HG03196 (cell line): ENCODE data around the gene ATP1A1.

Experiments used
- ATAC-seq: cut with Tn5 transposase; IDR thresholded peaks from one replicate; pipeline ENCODE4 v1.9.1; 2021; ENCODE audit not compliant: unreplicated experiment

Gene ATP1A1

DNA sequence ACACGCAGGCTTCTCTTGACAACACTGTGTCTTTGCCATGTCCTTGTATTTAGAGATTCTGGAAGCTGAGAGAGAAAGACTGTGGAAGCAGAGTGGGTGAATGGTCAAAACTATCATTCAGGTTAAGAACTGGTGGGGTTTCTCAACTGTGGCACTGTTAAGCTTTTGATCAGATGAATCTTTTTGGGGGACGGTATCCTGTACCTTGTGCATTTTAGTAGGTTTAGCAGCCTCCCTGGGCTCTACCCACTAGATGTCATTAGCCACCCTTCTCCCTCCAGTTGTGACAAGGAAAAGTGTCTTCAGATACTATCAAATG lies 39.4 kb downstream of the ATP1A1 start:
- no peak for ATAC-seq

DNA sequence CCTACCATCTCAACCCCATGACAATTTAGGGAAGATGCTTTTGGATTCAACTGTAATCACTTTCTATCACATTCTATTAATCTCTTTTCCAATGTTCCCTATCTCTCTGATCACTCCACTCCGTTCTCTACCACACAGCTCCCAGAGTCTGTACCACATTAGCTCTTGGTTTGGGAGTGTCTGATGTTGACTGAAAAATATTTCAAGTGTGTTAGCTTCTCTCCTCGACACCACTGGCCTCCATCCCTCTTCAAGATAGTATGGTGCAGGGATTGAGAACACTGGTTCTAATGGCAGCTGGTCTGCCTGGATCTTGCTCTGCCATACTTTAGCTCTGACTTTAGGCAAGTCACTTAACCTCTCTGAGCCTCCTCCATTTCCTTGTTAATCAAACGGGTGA lies 39.9 kb downstream of the ATP1A1 start:
- no peak for ATAC-seq

DNA sequence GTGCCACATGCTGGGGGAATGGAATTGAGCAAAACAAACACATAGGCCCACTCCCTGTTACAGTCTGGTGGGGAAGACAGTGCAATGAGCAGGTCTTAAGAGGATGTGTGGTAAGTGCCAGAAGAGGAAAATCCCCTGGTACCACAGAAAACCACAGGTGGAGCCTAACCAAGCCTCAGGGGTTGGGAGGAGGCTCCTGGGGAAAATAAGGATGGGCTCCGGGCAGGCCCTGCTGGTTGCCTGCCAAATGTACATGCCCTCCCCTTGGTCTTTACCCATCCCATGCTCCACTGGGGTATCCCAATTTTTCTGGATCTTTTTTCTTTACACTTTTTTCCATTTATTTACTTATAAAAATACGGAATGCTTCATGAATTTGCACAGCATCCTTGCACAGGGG lies 40.4 kb downstream of the ATP1A1 start:
- no peak for ATAC-seq

GRCh38 chr1:116414364-116414763 lies 41.3 kb downstream of the ATP1A1 start:
- ATAC-seq = no peak

- no peak for ATAC-seq
Measured at GRCh38 chr1:116415200-116415698, 42.2 kb downstream of the ATP1A1 start.

DNA sequence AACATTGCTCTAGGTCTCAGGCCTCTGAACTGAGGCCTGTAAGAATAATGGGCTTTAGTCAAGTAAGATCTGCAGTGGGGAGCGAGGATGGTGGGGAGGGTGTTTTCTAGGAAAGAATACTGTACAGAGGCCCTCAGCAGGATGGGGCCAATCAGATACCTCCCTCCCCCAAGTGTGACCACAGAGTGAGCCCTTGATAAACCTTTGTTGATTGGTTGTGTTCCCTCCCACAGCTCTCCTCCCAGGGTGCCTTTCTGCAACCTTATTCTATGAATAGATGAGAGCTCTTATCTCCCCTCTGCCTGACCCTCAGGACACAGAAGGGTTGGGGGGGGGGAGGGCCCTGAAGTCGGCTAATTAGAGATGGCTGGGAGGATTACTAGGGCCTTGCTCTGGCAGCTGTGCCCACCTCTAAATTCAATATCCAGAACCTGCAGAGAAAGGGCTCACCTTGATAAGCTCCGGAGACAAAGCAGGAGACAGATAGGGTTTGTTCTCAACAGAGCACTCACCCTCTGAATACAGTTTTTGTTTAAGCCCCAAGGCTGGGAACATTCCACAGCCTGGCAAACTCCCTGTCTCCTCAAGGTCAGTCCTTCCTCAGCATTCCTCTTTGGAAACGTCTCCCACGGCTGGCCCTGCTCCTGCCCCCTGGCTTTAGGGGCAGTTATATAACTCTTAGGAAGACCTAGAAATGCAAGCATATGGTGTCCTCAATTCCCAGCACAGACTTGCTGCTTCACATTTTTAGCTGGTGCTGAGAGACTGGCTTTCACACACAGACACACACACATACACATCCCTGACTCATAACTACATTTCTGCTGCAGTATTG lies 42.9 kb downstream of the ATP1A1 start:
- ATAC-seq = no peak

- no peak for ATAC-seq
Measured at GRCh38 chr1:116416854-116417513, 43.9 kb downstream of the ATP1A1 start.

DNA sequence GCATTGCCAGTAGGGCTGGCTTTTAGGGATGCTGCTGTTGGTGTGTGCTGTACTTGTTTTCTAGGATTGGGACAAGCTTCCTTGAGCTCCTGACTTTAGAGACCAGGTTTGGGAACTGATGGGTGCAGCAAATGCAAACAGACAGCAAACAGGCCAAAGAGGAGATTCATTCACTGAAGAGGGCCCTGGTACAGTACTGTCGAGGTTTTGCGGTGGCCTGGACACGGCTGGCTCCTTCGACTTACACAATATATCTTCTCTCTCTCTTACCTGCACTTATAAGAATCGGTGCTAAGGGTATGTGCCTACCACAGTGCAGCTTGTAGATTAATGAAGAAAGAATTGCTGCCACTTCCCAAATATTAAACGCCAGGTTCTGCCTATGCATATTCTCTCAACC lies 44.6 kb downstream of the ATP1A1 start:
- no peak for ATAC-seq

DNA sequence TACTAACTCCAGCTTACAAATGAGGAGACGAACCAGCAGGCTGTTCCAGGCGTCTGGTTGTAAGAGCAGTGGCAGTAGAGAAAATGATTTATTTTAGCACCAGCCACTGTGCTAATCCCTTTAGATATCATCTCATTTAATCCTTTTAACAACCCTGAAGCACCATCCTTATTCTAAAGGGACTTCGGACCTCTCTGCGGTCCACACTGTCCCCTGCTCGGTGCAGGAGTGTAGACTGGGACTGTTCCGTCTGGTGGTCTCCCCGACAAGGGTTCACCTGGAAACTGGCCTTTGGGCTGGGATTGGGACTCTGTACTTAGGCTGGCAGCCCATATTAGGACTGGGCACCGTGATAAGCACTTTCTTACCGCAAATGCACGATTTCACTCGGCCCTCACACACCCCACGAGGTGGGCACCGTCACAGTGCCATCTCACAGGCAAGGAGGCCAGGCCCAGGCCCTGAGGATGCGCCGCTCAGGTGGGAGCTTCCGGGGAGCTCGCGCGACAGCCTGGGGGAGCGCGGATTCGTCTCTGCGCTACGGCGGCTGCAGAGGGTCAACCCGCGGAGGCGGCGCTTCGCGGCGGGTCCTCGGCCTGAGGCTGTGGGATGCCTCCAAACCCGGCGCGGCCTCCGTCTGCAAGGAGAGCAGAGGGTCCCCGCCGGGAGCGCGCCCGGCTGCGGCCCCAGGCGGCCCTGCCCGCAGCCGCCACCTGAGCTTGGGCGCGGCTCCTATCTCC lies 45.2 kb downstream of the ATP1A1 start:
- peak; percentile 75 for ATAC-seq

GRCh38 chr1:116420417-116421200 lies 47.6 kb downstream of the ATP1A1 start:
- ATAC-seq = no peak

- no peak for ATAC-seq
Measured at GRCh38 chr1:116424438-116424837, 51.4 kb downstream of the ATP1A1 start.

DNA sequence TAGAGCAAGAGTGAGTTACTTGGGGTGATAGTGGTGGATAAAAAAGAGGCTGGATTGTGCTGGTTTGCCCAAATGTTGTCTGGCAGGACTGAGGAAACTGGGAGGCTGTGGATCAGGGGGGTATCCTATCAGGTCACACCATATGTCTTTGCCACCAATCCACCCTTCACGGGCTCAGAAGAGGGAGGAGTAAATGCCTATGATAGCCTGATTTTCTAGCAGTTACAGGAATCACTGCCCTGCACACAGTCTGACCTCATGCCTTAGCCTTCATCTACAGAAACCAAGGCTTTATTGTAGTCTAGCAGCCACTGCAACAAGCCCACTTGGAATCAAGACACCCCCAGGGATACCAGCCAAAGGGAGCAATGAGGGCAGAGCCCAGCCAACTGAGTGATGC lies 51.8 kb downstream of the ATP1A1 start:
- no peak for ATAC-seq

DNA sequence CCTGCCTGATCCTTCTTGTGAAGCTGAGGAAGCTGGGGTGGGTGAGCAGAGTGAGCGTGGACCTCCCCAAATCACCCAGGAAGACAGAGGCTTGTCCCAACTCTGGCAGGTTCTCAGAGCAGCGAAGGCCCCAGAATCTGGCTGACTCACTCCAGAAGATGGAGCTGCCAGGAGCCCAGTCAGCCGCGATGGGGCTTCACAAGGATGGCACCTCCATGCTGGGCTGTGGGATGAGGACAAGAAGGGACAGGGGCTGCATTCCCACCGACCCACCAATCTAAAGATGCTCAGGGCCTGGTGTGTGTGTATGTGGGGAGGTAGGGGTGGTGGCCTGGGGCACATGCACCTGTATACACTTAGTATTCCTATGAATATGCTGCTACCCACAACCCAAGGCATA lies 52.9 kb downstream of the ATP1A1 start:
- no peak for ATAC-seq

DNA sequence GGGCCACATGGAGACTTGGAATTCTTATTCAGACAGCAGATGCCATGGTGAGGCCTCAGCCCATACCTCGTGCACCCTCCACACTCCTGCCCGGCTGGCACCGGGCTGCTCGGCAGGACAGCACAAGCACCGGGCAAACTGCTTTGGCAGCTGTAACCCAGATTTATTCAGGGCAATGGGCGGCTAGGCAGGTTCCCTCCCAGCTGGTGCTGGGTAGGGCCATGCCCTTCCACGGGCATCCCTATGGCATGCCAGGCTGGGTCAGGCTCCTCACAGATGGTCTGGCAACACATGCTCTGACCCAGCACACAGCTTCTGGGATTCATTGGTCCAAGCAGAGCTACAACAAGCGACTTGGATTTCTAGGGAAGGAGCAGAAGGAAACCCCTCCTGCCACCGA lies 53.4 kb downstream of the ATP1A1 start:
- ATAC-seq = no peak

- ATAC-seq = no peak
Measured at GRCh38 chr1:116428576-116428975, 55.5 kb downstream of the ATP1A1 start.

DNA sequence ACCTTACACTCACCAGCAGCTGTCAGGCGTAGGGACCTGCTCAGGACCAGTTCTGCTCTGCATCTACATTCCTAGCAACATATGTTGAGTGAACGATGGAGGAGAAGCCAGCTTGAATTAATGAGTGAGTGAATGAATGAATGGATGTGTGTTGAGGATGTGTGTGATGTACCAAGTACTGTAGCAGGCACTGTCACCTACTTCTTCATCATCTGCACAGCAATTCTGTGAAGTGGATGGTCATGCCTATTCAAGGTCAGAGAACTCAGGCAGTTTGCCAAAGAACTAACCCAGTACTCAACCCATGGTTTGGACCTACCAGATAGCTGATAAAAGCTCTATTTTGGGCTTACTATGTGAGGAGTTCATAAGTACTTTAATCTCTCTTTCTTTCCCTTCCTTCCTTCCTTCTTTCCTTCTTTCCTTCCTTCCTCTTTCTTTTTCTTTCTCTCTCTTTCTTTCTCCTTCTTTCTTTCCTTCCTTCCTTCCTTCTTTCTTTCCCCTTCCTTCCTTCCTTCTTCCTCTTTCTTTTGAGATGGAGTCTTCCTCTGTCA lies 56.9 kb downstream of the ATP1A1 start:
- no peak for ATAC-seq

DNA sequence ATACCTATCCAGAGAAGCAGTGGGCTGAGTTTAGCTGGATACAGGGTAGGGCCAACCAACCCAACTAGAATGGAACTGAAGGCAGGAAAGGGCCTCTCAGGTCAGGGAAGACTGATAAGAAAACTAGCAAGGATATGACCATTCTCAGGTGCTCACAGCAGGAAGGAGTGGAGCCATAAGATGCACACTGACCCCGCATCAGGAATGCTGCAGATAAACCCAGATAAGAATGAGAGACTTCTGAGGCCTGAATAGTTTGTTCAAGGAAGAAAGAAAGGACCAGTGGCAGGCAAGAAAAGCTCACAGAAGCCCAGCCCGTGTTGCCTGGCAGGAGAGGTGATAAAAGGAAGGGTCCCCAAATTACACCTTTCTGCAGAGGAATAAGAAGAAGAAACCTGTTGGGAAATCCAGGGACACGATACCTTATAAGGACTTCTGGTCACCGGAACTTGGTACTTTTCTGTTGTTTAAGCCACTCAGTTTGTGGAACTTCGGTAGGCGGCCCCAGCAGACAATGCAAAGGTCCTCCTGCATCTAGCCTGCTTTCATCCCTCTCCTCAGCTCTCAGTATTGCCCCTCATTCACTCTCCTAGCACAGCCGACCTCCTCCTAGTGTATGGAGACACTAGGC lies 58.9 kb downstream of the ATP1A1 start:
- no peak for ATAC-seq

DNA sequence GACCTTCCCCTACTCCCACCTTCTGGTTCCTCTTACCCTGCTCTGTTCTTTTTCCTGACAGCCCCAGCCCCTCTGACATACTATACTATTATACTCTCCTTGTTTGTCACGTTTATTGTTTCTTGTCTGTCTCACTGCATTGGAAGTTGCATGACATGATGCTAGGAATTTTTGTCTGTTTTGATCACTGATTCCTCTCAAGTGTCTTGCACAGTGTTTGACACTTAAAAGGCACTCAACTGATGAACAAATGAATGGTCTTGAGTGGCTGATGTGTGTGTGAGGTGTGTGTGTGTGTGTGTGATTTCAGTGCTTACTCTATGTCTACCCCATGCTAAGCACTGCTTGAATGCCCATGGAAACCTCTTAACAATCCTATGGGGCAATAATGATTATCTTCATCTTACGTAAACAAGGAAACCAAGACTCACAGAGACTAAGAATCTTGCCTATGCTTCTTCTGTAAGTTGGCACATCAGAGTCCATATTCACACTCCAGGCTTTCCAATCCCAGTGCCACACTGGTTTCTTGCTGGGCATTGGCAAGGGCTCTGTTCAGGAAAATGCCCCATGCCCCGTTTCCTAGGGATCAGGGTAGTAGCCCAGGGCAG lies 59.7 kb downstream of the ATP1A1 start:
- no peak for ATAC-seq

DNA sequence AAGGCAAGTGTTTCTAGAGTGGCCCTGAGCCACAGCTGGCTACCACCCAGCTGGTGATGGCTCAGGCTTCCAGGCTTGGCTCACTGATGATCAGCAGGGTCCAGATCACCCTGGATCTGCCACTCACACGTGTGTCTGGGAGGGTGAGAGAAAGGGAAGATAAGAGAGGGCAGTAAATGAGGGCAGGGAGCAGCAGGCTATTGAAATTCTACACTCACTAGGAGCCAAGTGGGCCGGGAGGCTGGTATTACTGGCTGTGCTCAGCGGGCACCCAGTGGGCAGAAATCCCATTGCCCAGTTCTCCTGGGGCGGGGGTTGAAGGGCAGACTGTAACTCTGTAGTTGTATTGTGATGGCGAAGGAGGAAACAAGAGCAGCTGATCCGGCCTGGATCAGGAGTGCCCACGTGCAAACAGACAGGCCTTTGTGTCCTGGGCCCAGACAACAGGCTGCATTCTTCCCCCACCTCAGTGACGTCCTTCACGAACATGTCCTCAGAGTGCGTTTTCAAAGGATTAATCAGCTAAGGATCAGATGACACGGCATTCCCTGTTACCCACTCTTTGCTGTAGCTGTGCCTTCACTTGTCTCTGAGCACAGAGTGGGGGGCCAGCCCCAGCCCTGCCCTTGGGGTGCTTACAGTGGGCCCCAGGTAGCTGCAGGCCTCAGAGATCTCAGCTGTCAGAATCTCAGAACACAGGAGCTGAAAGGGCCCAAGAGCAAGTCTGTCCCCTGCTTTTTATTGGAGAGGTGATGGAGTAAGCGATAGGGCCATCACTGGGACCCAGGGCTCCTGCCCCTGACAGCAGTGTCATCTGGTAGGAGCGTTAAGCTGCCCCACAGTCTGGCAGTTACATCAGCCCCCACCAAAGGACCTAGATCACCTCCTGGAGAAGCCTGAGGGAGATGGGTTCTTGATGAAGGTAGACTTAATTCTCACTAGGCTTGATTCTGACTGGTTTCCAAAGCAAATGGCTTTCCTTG lies 60.5 kb downstream of the ATP1A1 start:
- ATAC-seq = no peak
